PFSK-1 (cell line): ENCODE results near the gene PSORS1C2.

Source experiments
- FOXP2 ChIP-seq: optimal IDR thresholded peaks from 2 replicates; pipeline ENCODE3; 2011; ENCODE audit warnings: borderline replicate concordance, control low read depth, inconsistent platforms; ENCODE audit not compliant: insufficient read depth; ENCODE audit errors: extremely low read length, extremely low read depth
- POLR2AphosphoS5 ChIP-seq: IDR thresholded peaks from 2 replicates; pipeline ENCODE4 v1.6.1; 2012; ENCODE audit warnings: low read depth, mild to moderate bottlenecking, control low read depth, low read length, moderate library complexity
- SIN3A ChIP-seq: IDR thresholded peaks from 2 replicates; pipeline ENCODE4 v1.6.1; 2012; ENCODE audit warnings: mild to moderate bottlenecking, low read length, moderate library complexity, borderline replicate concordance; ENCODE audit not compliant: insufficient read depth
- TAF1 ChIP-seq: IDR thresholded peaks from 2 replicates; pipeline ENCODE4 v1.6.1; 2012; ENCODE audit warnings: low read length, control low read depth, borderline replicate concordance; ENCODE audit not compliant: insufficient read depth
- TF ChIP-seq, protein P1 (sequence below), 2 experiments: IDR thresholded peaks; 2 replicates each; pipeline versions ENCODE4 v1.6.1 to v1.8.0; 2011 to 2012; ENCODE audit warnings: low read depth in 2 of 2, low read length in 2 of 2, control low read depth in 1 of 2, inconsistent platforms in 1 of 2, mild to moderate bottlenecking in 1 of 2, moderate library complexity in 1 of 2; ENCODE audit not compliant: insufficient read depth in 1 of 2

Gene PSORS1C2

DNA sequence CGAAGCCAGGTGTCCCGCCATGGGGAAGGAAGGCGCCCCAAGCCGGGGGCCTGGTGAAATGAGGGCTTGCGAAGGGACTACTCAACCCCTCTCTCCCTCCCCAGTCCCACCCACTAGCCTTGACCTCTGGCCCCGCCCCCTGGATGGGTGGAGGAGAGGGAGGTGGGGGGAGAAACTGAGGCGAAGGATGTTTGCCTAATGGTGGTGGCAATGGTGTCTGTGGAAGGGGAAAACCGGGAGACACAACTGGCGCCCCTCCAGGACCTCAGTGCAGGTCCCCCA is 31.7 kb upstream of the PSORS1C2 start, which contains the start of gene POU5F1:
Gene POU5F1, minus strand, starts transcription at position 83 of the 282 bp plus-strand sequence. Its CDS starts 62 bp downstream, at position 21.
- no peak for TF ChIP-seq TAF1
- TF ChIP-seq FOXP2, result no peak
- TF ChIP-seq, protein P1, sequence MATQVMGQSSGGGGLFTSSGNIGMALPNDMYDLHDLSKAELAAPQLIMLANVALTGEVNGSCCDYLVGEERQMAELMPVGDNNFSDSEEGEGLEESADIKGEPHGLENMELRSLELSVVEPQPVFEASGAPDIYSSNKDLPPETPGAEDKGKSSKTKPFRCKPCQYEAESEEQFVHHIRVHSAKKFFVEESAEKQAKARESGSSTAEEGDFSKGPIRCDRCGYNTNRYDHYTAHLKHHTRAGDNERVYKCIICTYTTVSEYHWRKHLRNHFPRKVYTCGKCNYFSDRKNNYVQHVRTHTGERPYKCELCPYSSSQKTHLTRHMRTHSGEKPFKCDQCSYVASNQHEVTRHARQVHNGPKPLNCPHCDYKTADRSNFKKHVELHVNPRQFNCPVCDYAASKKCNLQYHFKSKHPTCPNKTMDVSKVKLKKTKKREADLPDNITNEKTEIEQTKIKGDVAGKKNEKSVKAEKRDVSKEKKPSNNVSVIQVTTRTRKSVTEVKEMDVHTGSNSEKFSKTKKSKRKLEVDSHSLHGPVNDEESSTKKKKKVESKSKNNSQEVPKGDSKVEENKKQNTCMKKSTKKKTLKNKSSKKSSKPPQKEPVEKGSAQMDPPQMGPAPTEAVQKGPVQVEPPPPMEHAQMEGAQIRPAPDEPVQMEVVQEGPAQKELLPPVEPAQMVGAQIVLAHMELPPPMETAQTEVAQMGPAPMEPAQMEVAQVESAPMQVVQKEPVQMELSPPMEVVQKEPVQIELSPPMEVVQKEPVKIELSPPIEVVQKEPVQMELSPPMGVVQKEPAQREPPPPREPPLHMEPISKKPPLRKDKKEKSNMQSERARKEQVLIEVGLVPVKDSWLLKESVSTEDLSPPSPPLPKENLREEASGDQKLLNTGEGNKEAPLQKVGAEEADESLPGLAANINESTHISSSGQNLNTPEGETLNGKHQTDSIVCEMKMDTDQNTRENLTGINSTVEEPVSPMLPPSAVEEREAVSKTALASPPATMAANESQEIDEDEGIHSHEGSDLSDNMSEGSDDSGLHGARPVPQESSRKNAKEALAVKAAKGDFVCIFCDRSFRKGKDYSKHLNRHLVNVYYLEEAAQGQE (IDR thresholded peaks at IDR 0.05; ENCODE audit: insufficient read depth in 1 of 2, low read depth in 2 of 2, low read length in 2 of 2), result no peak
- TF ChIP-seq SIN3A, result no peak
- no peak for TF ChIP-seq POLR2AphosphoS5

DNA sequence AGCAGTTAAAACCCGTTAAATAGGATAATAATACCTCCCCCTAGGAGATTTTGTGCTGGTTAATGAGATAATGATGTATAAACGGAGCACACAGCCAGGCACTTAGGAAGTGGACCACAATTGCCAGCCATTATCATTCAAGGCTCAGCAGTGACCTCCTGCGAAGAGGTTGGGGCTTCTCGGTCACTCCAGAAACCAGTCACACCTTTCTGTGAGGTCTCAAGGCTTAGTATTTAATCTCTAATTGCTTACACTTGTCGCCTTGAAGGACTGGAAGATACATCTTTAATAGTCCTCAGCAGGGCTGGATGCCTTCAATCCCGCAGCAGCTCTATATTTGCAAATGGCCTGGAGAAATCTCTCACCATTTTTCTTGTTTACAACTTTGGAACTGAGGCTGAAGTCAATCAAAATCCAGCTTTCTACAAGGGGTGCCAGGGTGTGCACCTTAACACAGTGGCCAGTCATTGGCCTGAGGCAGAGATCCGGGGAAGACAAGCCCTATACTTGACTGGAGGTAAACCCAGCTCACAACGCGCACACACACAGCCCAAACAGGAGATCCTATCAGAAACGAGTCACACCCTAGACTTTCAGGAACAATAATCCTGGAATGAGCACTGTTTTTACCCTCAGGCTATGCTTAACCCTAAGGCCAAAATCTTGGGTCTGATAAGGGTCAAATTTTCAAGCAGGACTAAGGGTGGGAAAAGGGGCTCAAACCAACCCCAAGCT is 30.4 kb upstream of the PSORS1C2 start:
- TF ChIP-seq TAF1, result no peak
- no peak for TF ChIP-seq SIN3A
- TF ChIP-seq, protein P1 (IDR thresholded peaks at IDR 0.05; ENCODE audit: insufficient read depth in 1 of 2, low read depth in 2 of 2, low read length in 2 of 2), result no peak
- no peak for TF ChIP-seq POLR2AphosphoS5
- no peak for TF ChIP-seq FOXP2

DNA sequence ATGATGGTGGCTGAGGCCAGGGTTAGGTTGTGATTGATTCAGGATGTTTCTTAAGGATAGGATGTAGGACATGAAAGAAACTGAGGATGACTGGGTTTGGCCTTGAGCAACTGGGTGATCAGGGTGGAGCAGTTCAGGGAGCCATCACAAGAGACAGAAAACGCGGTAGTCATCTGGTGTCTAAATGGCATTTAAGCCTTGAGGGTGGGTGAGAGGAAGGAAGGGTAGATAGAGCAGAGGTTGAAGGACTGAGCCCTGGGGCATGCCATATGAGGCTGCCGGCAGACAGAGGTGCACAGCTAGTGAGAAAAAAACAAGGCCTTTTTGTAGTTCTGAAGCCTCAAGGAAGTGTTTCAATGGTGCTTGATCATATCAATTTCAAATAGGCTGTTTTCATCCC is 29.7 kb upstream of the PSORS1C2 start:
- TF ChIP-seq SIN3A (no peak), TAF1 (no peak), POLR2AphosphoS5 (no peak), FOXP2 (no peak)
- TF ChIP-seq, protein P1 (IDR thresholded peaks at IDR 0.05; ENCODE audit: insufficient read depth in 1 of 2, low read depth in 2 of 2, low read length in 2 of 2), result no peak

DNA sequence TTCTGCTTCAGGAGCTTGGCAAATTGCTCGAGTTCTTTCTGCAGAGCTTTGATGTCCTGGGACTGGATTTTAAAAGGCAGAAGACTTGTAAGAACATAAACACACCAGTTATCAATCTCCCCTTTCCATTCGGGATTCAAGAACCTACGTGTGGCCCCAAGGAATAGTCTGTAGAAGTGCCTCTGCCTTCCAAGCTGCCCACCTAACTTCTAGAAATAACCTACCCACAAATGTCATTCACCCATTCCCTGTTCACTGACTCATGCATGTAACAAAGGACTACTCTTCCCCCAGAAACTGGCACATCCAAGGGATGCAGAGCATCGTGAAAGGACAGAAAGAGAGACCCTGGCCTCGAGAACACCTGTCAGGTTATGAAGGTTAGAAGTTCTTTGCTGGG is 27.1 kb upstream of the PSORS1C2 start:
- no peak for TF ChIP-seq TAF1
- TF ChIP-seq FOXP2, result no peak
- TF ChIP-seq POLR2AphosphoS5, result no peak
- no peak for TF ChIP-seq SIN3A
- TF ChIP-seq, protein P1 (IDR thresholded peaks at IDR 0.05; ENCODE audit: insufficient read depth in 1 of 2, low read depth in 2 of 2, low read length in 2 of 2), result no peak
